Activated CD8-positive, alpha-beta T cell treated with anti-CD3 and anti-CD28 coated beads for 36 hours (primary cell): Measurements from ENCODE around the gene PARD3. TPM values are rescaled to one million over a fixed set of nuclear protein-coding genes. Genes with fewer than 3 reads are reported as not detected.
"Not testable (repeated sequence)": the region's sequence is repeated elsewhere in the genome, so short reads cannot be mapped to it uniquely, and the experiment has no call there.

Source experiments
- ATAC-seq: fragments of 200-7000 bp; cut with Tn5 transposase; one replicate; pipeline ENCODE4 v1.10.0; 2021; ENCODE audit warnings: mild to moderate bottlenecking, moderate library complexity
- CTCF ChIA-PET: fragments of 350-600 bp; sonication (Branson Sonifier 250); formaldehyde crosslinking; loops from one replicate; lab custom pipeline; 2021; ENCODE audit warnings: antibody characterized with exemption; lab: Charles Lee
- POLR2A ChIA-PET: fragments of 350-600 bp; sonication (Branson Sonifier 250); formaldehyde crosslinking; loops from one replicate; lab custom pipeline; 2021; ENCODE audit warnings: antibody characterized with exemption; lab: Charles Lee
- DNase-seq: peaks from one replicate; pipeline ENCODE4 v3.0.0-alpha.2; 2020
- H3K27ac Mint-ChIP-seq: one replicate; pipeline ENCODE4 v1.8.0; 2021; ENCODE audit warnings: mild to moderate bottlenecking, mixed read lengths
- H3K27me3 Mint-ChIP-seq: one replicate; pipeline ENCODE4 v1.8.0; 2021; ENCODE audit warnings: mixed read lengths
- H3K36me3 Mint-ChIP-seq: one replicate; pipeline ENCODE4 v1.8.0; 2021; ENCODE audit warnings: low read depth, mixed read lengths
- H3K4me1 Mint-ChIP-seq: one replicate; pipeline ENCODE4 v1.8.0; 2021; ENCODE audit warnings: low read depth, mixed read lengths
- H3K4me3 Mint-ChIP-seq: one replicate; pipeline ENCODE4 v1.8.0; 2021; ENCODE audit warnings: mild to moderate bottlenecking, moderate library complexity, mixed read lengths
- H3K9me3 Mint-ChIP-seq: one replicate; pipeline ENCODE4 v1.8.0; 2021; ENCODE audit warnings: mixed read lengths
- intact Hi-C: fragments of 100-400 bp; cut with micrococcal nuclease; formaldehyde crosslinking; loops from one replicate; pipeline ENCODE4 v1.10.0; 2022
- total RNA-seq, 2 experiments: library from RNA; stranded (reverse); gene quantifications; one replicate each; pipeline ENCODE4 v1.2.3, GENCODE V29; 2021
- TF ChIP-seq, protein P1 (sequence below): fragments of 200-600 bp; IDR thresholded peaks from one replicate; pipeline ENCODE4 v1.8.0; 2022; ENCODE audit warnings: antibody characterized with exemption, mild to moderate bottlenecking

The PARD3 gene
- total RNA-seq, 2 experiments from 2014 or later = 1.6 to 2.0 TPM

DNA sequence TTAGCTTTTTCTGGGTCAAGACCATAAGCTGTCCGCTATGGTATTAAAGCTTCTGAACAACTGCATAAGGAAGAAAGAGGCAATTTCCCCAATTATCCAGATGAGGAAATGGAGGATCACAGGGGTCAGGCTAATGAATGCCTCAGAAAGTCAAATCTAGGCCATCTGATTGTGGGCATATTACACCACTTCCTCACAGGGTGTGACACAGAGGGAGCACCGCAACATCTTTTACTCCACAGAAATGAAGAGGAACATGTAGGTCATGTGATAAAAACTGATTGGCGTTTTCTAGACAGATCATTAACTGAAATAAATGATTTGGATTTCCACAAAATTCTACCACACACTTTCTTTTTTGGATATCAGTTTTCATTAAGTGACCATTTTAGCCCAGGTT is 384.4 kb downstream of the PARD3 start:
- intact Hi-C loops = no loop called here
- H3K27me3 Mint-ChIP-seq = peaks cover 2% of the 10 kb centered on the region
- POLR2A ChIA-PET = no interaction called here
- H3K4me3 Mint-ChIP-seq = no peak overlapping the region
- no peak overlapping the region for H3K27ac Mint-ChIP-seq
- H3K4me1 Mint-ChIP-seq = no peaks in the 10 kb centered on the region
- no peak for ATAC-seq
- CTCF ChIA-PET = no interaction called here
- H3K9me3 Mint-ChIP-seq = no peaks in the 10 kb centered on the region
- DNase-seq = no peak
- TF ChIP-seq, protein P1, sequence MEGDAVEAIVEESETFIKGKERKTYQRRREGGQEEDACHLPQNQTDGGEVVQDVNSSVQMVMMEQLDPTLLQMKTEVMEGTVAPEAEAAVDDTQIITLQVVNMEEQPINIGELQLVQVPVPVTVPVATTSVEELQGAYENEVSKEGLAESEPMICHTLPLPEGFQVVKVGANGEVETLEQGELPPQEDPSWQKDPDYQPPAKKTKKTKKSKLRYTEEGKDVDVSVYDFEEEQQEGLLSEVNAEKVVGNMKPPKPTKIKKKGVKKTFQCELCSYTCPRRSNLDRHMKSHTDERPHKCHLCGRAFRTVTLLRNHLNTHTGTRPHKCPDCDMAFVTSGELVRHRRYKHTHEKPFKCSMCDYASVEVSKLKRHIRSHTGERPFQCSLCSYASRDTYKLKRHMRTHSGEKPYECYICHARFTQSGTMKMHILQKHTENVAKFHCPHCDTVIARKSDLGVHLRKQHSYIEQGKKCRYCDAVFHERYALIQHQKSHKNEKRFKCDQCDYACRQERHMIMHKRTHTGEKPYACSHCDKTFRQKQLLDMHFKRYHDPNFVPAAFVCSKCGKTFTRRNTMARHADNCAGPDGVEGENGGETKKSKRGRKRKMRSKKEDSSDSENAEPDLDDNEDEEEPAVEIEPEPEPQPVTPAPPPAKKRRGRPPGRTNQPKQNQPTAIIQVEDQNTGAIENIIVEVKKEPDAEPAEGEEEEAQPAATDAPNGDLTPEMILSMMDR = no peak
- H3K36me3 Mint-ChIP-seq = no peaks in the 10 kb centered on the region

DNA sequence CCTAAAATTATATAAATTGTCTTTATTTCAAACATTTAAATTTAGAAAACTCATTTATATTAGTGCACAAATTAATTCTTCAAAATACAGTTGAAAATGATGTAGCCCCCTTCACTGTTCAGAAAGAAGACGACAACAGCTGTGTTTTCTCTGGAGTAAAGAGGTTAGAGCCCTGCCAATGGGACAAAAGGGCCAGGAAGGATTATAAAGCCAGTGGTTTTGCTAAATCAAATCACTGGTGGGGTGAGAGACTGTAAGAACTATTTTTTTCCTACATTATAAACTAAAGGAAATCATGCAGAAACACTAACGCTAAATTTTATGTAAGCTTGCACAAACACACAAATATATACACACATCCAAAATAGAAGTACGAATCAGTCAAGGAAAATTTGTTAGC is 386.6 kb downstream of the PARD3 start:
- CTCF ChIA-PET = no interaction called here
- H3K9me3 Mint-ChIP-seq = no peaks in the 10 kb centered on the region
- no peak for ATAC-seq

DNA sequence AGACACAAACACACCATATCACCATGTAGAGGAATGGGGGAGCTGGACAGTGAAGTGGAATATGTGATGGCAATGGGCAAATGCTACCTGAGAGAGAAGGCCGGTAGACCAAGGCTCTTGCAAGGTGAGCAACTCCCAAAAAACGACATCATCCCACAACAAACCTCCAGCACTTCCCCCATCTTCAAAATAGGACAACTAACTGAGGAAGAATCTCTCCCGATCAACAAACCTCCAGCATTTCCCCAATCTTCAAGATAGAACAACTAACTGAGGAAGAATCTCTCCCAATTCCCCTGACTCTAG is 387.2 kb downstream of the PARD3 start:
- Mint-ChIP-seq H3K4me3 (no peak overlapping the region), H3K27ac (no peak overlapping the region), H3K9me3 (no peaks in the 10 kb centered on the region), H3K27me3 (peaks cover 2% of the 10 kb centered on the region), H3K36me3 (no peaks in the 10 kb centered on the region), H3K4me1 (no peaks in the 10 kb centered on the region)
- CTCF ChIA-PET = no interaction called here
- intact Hi-C loops = loop anchor here (10.0 kb wide), 1 partner anchor 57 kb away; no protein-coding TSS in a partner anchor
- POLR2A ChIA-PET = no interaction called here
- ATAC-seq = no peak
- TF ChIP-seq, protein P1 = no peak
- no peak for DNase-seq

More for the DNA sequence above, 386.6 kb downstream of the PARD3 start:
- POLR2A ChIA-PET = no interaction called here
- Mint-ChIP-seq H3K4me1 (no peaks in the 10 kb centered on the region), H3K36me3 (no peaks in the 10 kb centered on the region), H3K27ac (no peak overlapping the region), H3K27me3 (peaks cover 2% of the 10 kb centered on the region), H3K4me3 (no peak overlapping the region)
- no peak for DNase-seq
- TF ChIP-seq, protein P1 = no peak
- intact Hi-C loops = loop anchor here (10.0 kb wide), 1 partner anchor 56 kb away; no protein-coding TSS in a partner anchor

DNA sequence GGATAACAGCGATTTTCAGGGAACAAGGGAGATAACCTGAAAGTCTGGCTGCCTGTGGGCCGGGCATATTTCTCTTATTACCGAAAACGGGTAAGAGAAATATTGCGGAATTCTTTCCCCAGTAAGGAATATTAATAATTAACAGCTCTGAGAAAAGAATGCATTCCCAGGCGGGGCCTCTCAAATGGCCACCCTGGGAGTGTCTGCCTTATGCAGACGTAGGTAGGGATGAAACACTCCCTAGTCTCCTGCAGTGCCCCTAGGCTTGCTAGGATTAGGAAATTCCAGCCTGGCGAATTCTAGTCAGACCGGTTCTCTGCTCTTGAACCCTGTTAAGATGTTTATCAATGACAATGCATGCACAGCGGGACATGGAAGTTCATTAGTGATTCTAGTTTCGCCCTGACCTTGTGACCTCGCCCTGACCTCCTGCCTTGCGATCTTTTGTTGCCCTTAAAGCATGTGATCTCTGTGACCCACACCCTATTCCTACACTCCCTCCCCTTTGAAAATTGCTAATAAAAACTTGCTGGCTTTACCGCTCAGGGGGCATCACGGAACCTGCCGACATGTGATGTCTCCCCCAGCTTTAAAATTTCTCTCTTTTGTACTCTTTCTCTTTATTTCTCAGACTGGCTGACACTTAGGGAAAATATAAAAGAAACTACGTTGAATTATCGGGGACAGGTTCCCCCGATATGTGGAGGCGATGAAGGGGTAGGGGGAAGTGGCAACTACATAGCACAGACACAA is 387.8 kb downstream of the PARD3 start:
- H3K27me3 Mint-ChIP-seq, POLR2A ChIA-PET, H3K4me1 Mint-ChIP-seq: not testable (repeated sequence)

DNA sequence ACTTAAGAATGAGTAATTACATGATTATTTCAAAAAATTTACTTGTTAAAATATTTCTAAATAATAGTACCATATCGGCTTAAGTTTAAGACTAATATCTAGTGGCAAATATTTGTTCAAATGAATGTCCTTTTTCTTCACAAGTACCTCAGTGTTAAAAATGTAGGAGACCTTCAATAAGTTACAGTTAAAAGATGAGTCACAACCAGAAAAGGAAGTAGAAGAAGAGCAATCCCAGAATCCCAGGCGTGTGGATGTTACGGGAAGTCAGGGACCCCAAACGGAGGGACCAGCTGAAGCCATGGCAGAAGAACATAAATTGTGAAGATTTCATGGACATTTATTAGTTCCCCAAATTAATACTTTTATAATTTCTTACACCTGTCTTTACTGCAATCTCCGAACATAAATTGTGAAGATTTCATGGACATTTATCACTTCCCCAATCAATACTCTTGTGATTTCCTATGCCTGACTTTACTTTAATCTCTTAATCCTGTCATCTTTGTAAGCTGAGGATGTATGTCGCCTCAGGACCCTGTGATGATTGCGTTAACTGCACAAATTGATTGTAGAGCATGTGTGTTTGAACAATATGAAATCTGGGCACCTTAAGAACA is 388.4 kb downstream of the PARD3 start:
- H3K27ac Mint-ChIP-seq, H3K36me3 Mint-ChIP-seq, DNase-seq, H3K27me3 Mint-ChIP-seq, H3K4me1 Mint-ChIP-seq, POLR2A ChIA-PET, H3K4me3 Mint-ChIP-seq, CTCF ChIA-PET, H3K9me3 Mint-ChIP-seq, ATAC-seq: not testable (repeated sequence)
- intact Hi-C loops = loop anchor here (10.0 kb wide), 1 partner anchor 58 kb away; no protein-coding TSS in a partner anchor

More for the DNA sequence above, 387.8 kb downstream of the PARD3 start:
- DNase-seq, CTCF ChIA-PET, H3K27ac Mint-ChIP-seq, H3K4me3 Mint-ChIP-seq, ATAC-seq, H3K36me3 Mint-ChIP-seq, H3K9me3 Mint-ChIP-seq: not testable (repeated sequence)
- intact Hi-C loops = loop anchor here (10.0 kb wide), 1 partner anchor 57 kb away; no protein-coding TSS in a partner anchor

DNA sequence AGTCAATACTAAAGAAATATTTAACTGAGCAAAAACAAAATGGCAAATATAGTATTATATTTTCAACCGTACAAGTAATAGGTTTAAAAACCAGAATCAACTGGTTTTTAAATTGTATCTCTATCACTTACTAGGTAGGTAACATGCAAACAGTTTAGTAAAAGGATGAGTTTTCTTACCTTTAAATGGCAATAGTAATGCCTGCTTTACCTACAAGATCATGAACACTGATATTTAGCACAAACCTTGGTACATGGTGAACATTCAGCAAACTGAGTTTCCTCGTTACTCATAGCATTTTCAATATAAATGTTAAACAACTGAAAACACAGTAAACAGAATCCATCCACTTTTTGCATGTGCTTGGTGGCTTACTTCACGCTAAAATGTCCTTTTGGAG is 389.1 kb downstream of the PARD3 start:
- no peak for ATAC-seq

More for the DNA sequence above, 389.1 kb downstream of the PARD3 start:
- no peaks in the 10 kb centered on the region for H3K36me3 Mint-ChIP-seq
- intact Hi-C loops = loop anchor here (10.0 kb wide), 1 partner anchor 59 kb away; no protein-coding TSS in a partner anchor
- peaks cover under 1% of the 10 kb centered on the region for H3K27me3 Mint-ChIP-seq
- TF ChIP-seq, protein P1 = no peak
- no peak overlapping the region for H3K4me3 Mint-ChIP-seq
- H3K4me1 Mint-ChIP-seq = no peaks in the 10 kb centered on the region
- no peaks in the 10 kb centered on the region for H3K9me3 Mint-ChIP-seq
- no peak for DNase-seq
- CTCF ChIA-PET = no interaction called here
- POLR2A ChIA-PET = no interaction called here
- H3K27ac Mint-ChIP-seq = no peak overlapping the region
